Measurements from ENCODE around the gene TMEM101. TPM values are rescaled to one million over a fixed set of nuclear protein-coding genes. Genes with fewer than 3 reads are reported as not detected.
"Not testable (repeated sequence)": the region's sequence is repeated elsewhere in the genome, so short reads cannot be mapped to it uniquely, and the experiment has no call there.

The TMEM101 gene
- total RNA-seq, 1 experiment from 2014 or later, result 12.7 TPM

GRCh38 chr17:43961954-43962353 lies 52.8 kb downstream of the TMEM101 start:
- Histone ChIP-seq H3K4me3 (ENCODE audit: low read depth, low read length, poor library complexity, severe bottlenecking) (no peak overlapping the region), H3K9me3 (ENCODE audit: low read depth, low read length, poor library complexity, severe bottlenecking) (no peaks in the 10 kb centered on the region), H3K27me3 (replicated peaks; ENCODE audit: insufficient read depth, low read depth, low read length, poor library complexity) (no peaks in the 10 kb centered on the region), H3K4me1 (ENCODE audit: insufficient read depth, low read length, poor library complexity, severe bottlenecking) (no peaks in the 10 kb centered on the region), H3K27ac (ENCODE audit: low read depth, low read length, poor library complexity, severe bottlenecking) (no peak overlapping the region), H3K36me3 (ENCODE audit: insufficient read depth, low read length, poor library complexity, severe bottlenecking) (no peaks in the 10 kb centered on the region)
- intact Hi-C loops (cut with micrococcal nuclease; ENCODE audit: unreplicated experiment), result no loop called here
- BruUV-seq (replicated peaks), result no TSS peak
- DNase-seq (ENCODE audit: low spot score), result no peak
- POLR2A ChIA-PET (ENCODE audit: low non-redundant PET), result no interaction called here
- CTCF ChIA-PET, result no interaction called here
- no peak for TF ChIP-seq EZH2 (IDR thresholded peaks at IDR 0.05; ENCODE audit: borderline replicate concordance, low read depth, low read length, poor library complexity, severe bottlenecking)
- TF ChIP-seq CTCF (conservative IDR thresholded peaks at IDR 0.05; ENCODE audit: low read depth, low read length), result no peak

GRCh38 chr17:43961292-43961691 lies 53.5 kb downstream of the TMEM101 start:
- H3K9me3 ChIP-seq (ENCODE audit: low read depth, low read length, poor library complexity, severe bottlenecking); DNase-seq (ENCODE audit: low spot score); CTCF ChIA-PET; H3K36me3 ChIP-seq (ENCODE audit: insufficient read depth, low read length, poor library complexity, severe bottlenecking); POLR2A ChIA-PET (ENCODE audit: low non-redundant PET); BruUV-seq (replicated peaks); H3K4me3 ChIP-seq (ENCODE audit: low read depth, low read length, poor library complexity, severe bottlenecking); intact Hi-C loops (cut with micrococcal nuclease; ENCODE audit: unreplicated experiment); H3K4me1 ChIP-seq (ENCODE audit: insufficient read depth, low read length, poor library complexity, severe bottlenecking); H3K27ac ChIP-seq (ENCODE audit: low read depth, low read length, poor library complexity, severe bottlenecking); H3K27me3 ChIP-seq (replicated peaks; ENCODE audit: insufficient read depth, low read depth, low read length, poor library complexity): not testable (repeated sequence)

Other genes with a start within 250 kb of the TMEM101 start
- gene DUSP3, start 236.0 kb downstream of the TMEM101 start, total RNA-seq (2021), result 20.4 and 22.9 TPM in 2 replicates
- not detected in 2 replicates for gene CFAP97D1, start 234.5 kb downstream of the TMEM101 start, total RNA-seq (2021)
- gene MPP3, start 181.8 kb downstream of the TMEM101 start, total RNA-seq (2021), result 5.7 and 7.7 TPM in 2 replicates
- not detected in 2 replicates for gene CD300LG, start 167.8 kb downstream of the TMEM101 start, total RNA-seq (2021)
- gene MPP2, start 107.4 kb downstream of the TMEM101 start, total RNA-seq (2021), result 2.6 and 4.0 TPM in 2 replicates
- not detected in 2 replicates for gene PPY, start 72.5 kb downstream of the TMEM101 start, total RNA-seq (2021)
- not detected in 2 replicates for gene PYY, start 61.0 kb downstream of the TMEM101 start, total RNA-seq (2021)
- gene NAGS, start 10.3 kb downstream of the TMEM101 start, total RNA-seq (2021), result 0.24 and 0.50 TPM in 2 replicates
- gene LSM12, start 51.7 kb upstream of the TMEM101 start, total RNA-seq (2021), result 47.5 and 52.5 TPM in 2 replicates
- gene G6PC3, start 55.8 kb upstream of the TMEM101 start, total RNA-seq (2021), result 47.0 and 57.9 TPM in 2 replicates
- gene HDAC5, start 108.7 kb upstream of the TMEM101 start, total RNA-seq (2021), result 16.9 and 27.1 TPM in 2 replicates
- gene HROB, start 127.0 kb upstream of the TMEM101 start, total RNA-seq (2021), result 13.5 and 14.7 TPM in 2 replicates
- gene ASB16, start 155.7 kb upstream of the TMEM101 start, total RNA-seq (2021), result 0.17 TPM in 1 of 2 replicates, not detected in the other
- gene TMUB2, start 172.0 kb upstream of the TMEM101 start, total RNA-seq (2021), result 13.0 and 13.3 TPM in 2 replicates
- 36.9 and 44.5 TPM in 2 replicates for gene ATXN7L3, start 184.9 kb upstream of the TMEM101 start, total RNA-seq (2021)
- gene UBTF, start 204.7 kb upstream of the TMEM101 start, total RNA-seq (2021), result 101 and 114 TPM in 2 replicates

Measured in A673 (cell line).